Natural killer cell treated with Interleukin-12 subunit alpha and Interleukin-12 subunit beta and Interleukin-15 and Interleukin-18, amount 100 ng/mL, for 72 hours (primary cell): Measurements from ENCODE around the gene ZNF566. TPM values are rescaled to one million over a fixed set of nuclear protein-coding genes. Genes with fewer than 3 reads are reported as not detected.

ENCODE experiments used
- ATAC-seq, 2 donors: fragments of 150-1000 bp; cut with Tn5 transposase in 1 of 2; sonication (Bioruptor Pico), chemical (Tn5 transposase) in 1 of 2; 2 replicates each; pipeline ENCODE4 v1.10.0; 2021
- DNase-seq: peaks from one replicate; pipeline ENCODE4 v3.0.0; 2022; ENCODE audit warnings: low spot score
- H3K27ac Mint-ChIP-seq, 2 donors: 1 replicate in 1 of 2; 2 replicates in 1 of 2; pipeline ENCODE4 v1.8.0; 2022; ENCODE audit warnings: mixed read lengths in 2 of 2, mild to moderate bottlenecking in 1 of 2, moderate library complexity in 1 of 2
- H3K27me3 Mint-ChIP-seq, 2 donors: 1 replicate in 1 of 2; 2 replicates in 1 of 2; pipeline ENCODE4 v1.8.0; 2022; ENCODE audit warnings: mixed read lengths in 2 of 2
- H3K36me3 Mint-ChIP-seq: one replicate; pipeline ENCODE4 v1.8.0; 2022; ENCODE audit warnings: mixed read lengths
- H3K4me1 Mint-ChIP-seq, 2 donors: 1 replicate in 1 of 2; 2 replicates in 1 of 2; pipeline ENCODE4 v1.8.0; 2022; ENCODE audit warnings: low read depth in 2 of 2, mixed read lengths in 2 of 2, mild to moderate bottlenecking in 1 of 2
- H3K4me3 Mint-ChIP-seq: one replicate; pipeline ENCODE4 v1.8.0; 2022; ENCODE audit warnings: mixed read lengths
- H3K9me3 Mint-ChIP-seq: 2 replicates; pipeline ENCODE4 v1.8.0; 2022; ENCODE audit warnings: mixed read lengths
- total RNA-seq, 2 donors: library from RNA; stranded (reverse); gene quantifications; one replicate each; pipeline ENCODE4 v1.2.3, GENCODE V29; 2022

The ZNF566 gene
- total RNA-seq, 2 donors from 2014 or later = 7.3 to 8.3 TPM

GRCh38 chr19:36418287-36419001 lies 70.9 kb downstream of the ZNF566 start, which contains the start of gene ZFP82:
TSS of gene ZFP82 (minus strand) at chr19:36418644. CDS start at chr19:36409789, 8,855 bp downstream.
- peaks cover 6% of the 10 kb centered on the region for H3K36me3 Mint-ChIP-seq
- peaks cover 11 to 13% of the 10 kb centered on the region in 2 donors for H3K27me3 Mint-ChIP-seq

GRCh38 chr19:36417752-36418286 lies 71.5 kb downstream of the ZNF566 start:
- peaks cover 14 to 17% of the 10 kb centered on the region in 2 donors for H3K4me1 Mint-ChIP-seq
- DNase-seq (no peak), ATAC-seq (no peak)
- peak overlapping the region; percentile 93 to 94 for H3K27ac Mint-ChIP-seq
- H3K27me3 Mint-ChIP-seq = peaks cover 10 to 13% of the 10 kb centered on the region in 2 donors
- peaks cover 7% of the 10 kb centered on the region for H3K36me3 Mint-ChIP-seq
- no peaks in the 10 kb centered on the region for H3K9me3 Mint-ChIP-seq
- peak overlapping the region; percentile 97 for H3K4me3 Mint-ChIP-seq

More at GRCh38 chr19:36418287-36419001, 70.9 kb downstream of the ZNF566 start, which contains the start of gene ZFP82:
- H3K27ac Mint-ChIP-seq = peak within 1 kb of the TSS; percentile 93 to 94
- ATAC-seq (peak; percentile 95 to 96), DNase-seq (peak; percentile 85)
- H3K4me3 Mint-ChIP-seq = peak within 1 kb of the TSS; percentile 97
- no peaks in the 10 kb centered on the region for H3K9me3 Mint-ChIP-seq
- peaks cover 14 to 17% of the 10 kb centered on the region in 2 donors for H3K4me1 Mint-ChIP-seq

GRCh38 chr19:36409841-36410240 lies 79.5 kb downstream of the ZNF566 start:
- no peak overlapping the region for H3K27ac Mint-ChIP-seq
- H3K4me1 Mint-ChIP-seq = peaks cover 0 to 2% of the 10 kb centered on the region in 2 donors
- no peak overlapping the region for H3K4me3 Mint-ChIP-seq
- H3K27me3 Mint-ChIP-seq = no peaks in the 10 kb centered on the region
- peaks cover 2% of the 10 kb centered on the region for H3K9me3 Mint-ChIP-seq
- H3K36me3 Mint-ChIP-seq = peaks cover 49% of the 10 kb centered on the region
- no peak for DNase-seq
- ATAC-seq = no peak

GRCh38 chr19:36408101-36408500 lies 81.3 kb downstream of the ZNF566 start:
- H3K4me3 Mint-ChIP-seq = no peak overlapping the region
- no peaks in the 10 kb centered on the region for H3K27me3 Mint-ChIP-seq

GRCh38 chr19:36404498-36404897 lies 84.9 kb downstream of the ZNF566 start:
- Mint-ChIP-seq H3K27me3 (no peaks in the 10 kb centered on the region), H3K9me3 (peaks cover 14% of the 10 kb centered on the region), H3K4me1 (peaks cover 0 to 5% of the 10 kb centered on the region in 2 donors), H3K36me3 (peaks cover 61% of the 10 kb centered on the region), H3K27ac (no peak overlapping the region), H3K4me3 (no peak overlapping the region)
- ATAC-seq (no peak), DNase-seq (no peak)

More at GRCh38 chr19:36408101-36408500, 81.3 kb downstream of the ZNF566 start:
- peaks cover 0 to 2% of the 10 kb centered on the region in 2 donors for H3K4me1 Mint-ChIP-seq
- H3K36me3 Mint-ChIP-seq = peaks cover 57% of the 10 kb centered on the region
- DNase-seq (no peak), ATAC-seq (no peak)
- H3K27ac Mint-ChIP-seq = no peak overlapping the region
- peaks cover 2% of the 10 kb centered on the region for H3K9me3 Mint-ChIP-seq

GRCh38 chr19:36401475-36401874 lies 87.9 kb downstream of the ZNF566 start:
- peaks cover 65% of the 10 kb centered on the region for H3K36me3 Mint-ChIP-seq
- no peak overlapping the region for H3K27ac Mint-ChIP-seq
- DNase-seq (no peak), ATAC-seq (no peak)
- peaks cover 14% of the 10 kb centered on the region for H3K9me3 Mint-ChIP-seq
- no peak overlapping the region for H3K4me3 Mint-ChIP-seq
- no peaks in the 10 kb centered on the region for H3K27me3 Mint-ChIP-seq
- H3K4me1 Mint-ChIP-seq = peaks cover 0 to 5% of the 10 kb centered on the region in 2 donors

- Mint-ChIP-seq H3K36me3 (peaks cover 66% of the 10 kb centered on the region), H3K4me1 (peaks cover 0 to 5% of the 10 kb centered on the region in 2 donors), H3K9me3 (peaks cover 22% of the 10 kb centered on the region), H3K27ac (no peak overlapping the region), H3K27me3 (no peaks in the 10 kb centered on the region), H3K4me3 (no peak overlapping the region)
- no peak for ATAC-seq
- DNase-seq = no peak
These were observed 90.8 kb downstream of the ZNF566 start for GRCh38 chr19:36398571-36398970.

Other genes starting within 250 kb of the ZNF566 start
- gene ZFP14, start 110.4 kb downstream of the ZNF566 start, total RNA-seq = 1 to 10 TPM; 2.3 to 5.1 TPM
- gene ZFP82, start 70.9 kb downstream of the ZNF566 start, total RNA-seq = 1 to 10 TPM; 3.3 to 5.8 TPM
- 1 to 10 TPM; 6.0 to 7.1 TPM for gene ZNF260, start 38.7 kb upstream of the ZNF566 start, total RNA-seq
- 10 to 100 TPM; 11.0 to 14.6 TPM for gene ZNF529, start 83.7 kb upstream of the ZNF566 start, total RNA-seq
- gene ZNF382, start 115.8 kb upstream of the ZNF566 start, total RNA-seq = 1 to 10 TPM; 3.0 to 3.9 TPM
- 10 to 100 TPM in 1 of 2 donors, 1 to 10 TPM in 1; 5.9 to 10.8 TPM for gene ZNF461, start 177.3 kb upstream of the ZNF566 start, total RNA-seq
- 1 to 10 TPM; 7.3 to 8.5 TPM for gene ZNF567, start 198.1 kb upstream of the ZNF566 start, total RNA-seq